GM12878 (cell line): ENCODE measurements around the gene IRX4. TPM values are rescaled to one million over a fixed set of nuclear protein-coding genes. Genes with fewer than 3 reads are reported as not detected.

Experiments
- ATAC-seq: fragments of 200-7000 bp; cut with Tn5 transposase; 3 replicates; pipeline ENCODE4 v1.9.1; 2020; ENCODE audit warnings: mild to moderate bottlenecking, moderate library complexity
- BruUV-seq: library from RNA; stranded (reverse); fragments of 400-500 nt; replicated peaks from 2 replicates; lab custom pipeline; 2021; lab: Mats Ljungman, UMichigan
- CTCF ChIA-PET: fragments of 300-600 bp; sonication (Branson Sonifier 250); formaldehyde crosslinking; extraction: SDS; loops from one replicate; lab custom pipeline; 2021; ENCODE audit warnings: inconsistent platforms; lab: Yijun Ruan, JAX
- POLR2A ChIA-PET: fragments of 350-600 bp; formaldehyde crosslinking; extraction: SDS; loops from one replicate; lab custom pipeline; 2021; ENCODE audit warnings: inconsistent platforms; lab: Charles Lee
- RAD21 ChIA-PET: fragments of 300-600 bp; sonication (Branson Sonifier 250); formaldehyde crosslinking; loops from one replicate; lab custom pipeline; 2023; ENCODE audit warnings: antibody characterized with exemption; ENCODE audit not compliant: unreplicated experiment; lab: Charles Lee
- SMC1A ChIA-PET: fragments of 300-600 bp; sonication (Branson Sonifier 250); formaldehyde crosslinking; loops from one replicate; lab custom pipeline; 2023; ENCODE audit not compliant: unreplicated experiment, uncharacterized antibody; lab: Charles Lee
- DNase-seq: peaks from one replicate; pipeline ENCODE4 v3.0.0-alpha.2; 2011; ENCODE audit warnings: low read depth, low spot score
- FAIRE-seq: peaks from 3 replicates; lab custom pipeline; 2011; peaks lifted over from hg19 to GRCh38; lab: Jason Lieb, UNC
- H2AFZ ChIP-seq: 2 replicates; pipeline ENCODE4 v1.6.0; 2011; ENCODE audit warnings: low read depth, low read length, control low read depth; ENCODE audit not compliant: control insufficient read depth
- H3K27ac ChIP-seq: 2 replicates; pipeline ENCODE4 v1.5.1; 2011; ENCODE audit warnings: control low read depth; ENCODE audit not compliant: control insufficient read depth, insufficient read depth
- H3K27me3 ChIP-seq, 2 experiments: replicated peaks in 1 of 2; 2 replicates each; pipeline versions ENCODE4 v1.6.0 to v1.6.1; 2011; ENCODE audit warnings: low read length in 1 of 2; ENCODE audit not compliant: control insufficient read depth in 2 of 2, insufficient read depth in 2 of 2
- H3K36me3 ChIP-seq, 2 experiments: 2 replicates each; pipeline ENCODE4 v1.5.1; 2011; ENCODE audit warnings: low read length in 1 of 2; ENCODE audit not compliant: control insufficient read depth in 2 of 2, insufficient read depth in 2 of 2
- H3K4me1 ChIP-seq: 2 replicates; pipeline ENCODE4 v1.6.1; 2011; ENCODE audit warnings: mild to moderate bottlenecking, low read length, moderate library complexity, mixed read lengths; ENCODE audit not compliant: control insufficient read depth, insufficient read depth
- H3K4me2 ChIP-seq: 2 replicates; pipeline ENCODE4 v1.6.0; 2011; ENCODE audit warnings: control low read depth; ENCODE audit not compliant: control insufficient read depth, insufficient read depth
- H3K4me3 ChIP-seq: fragments of 200-600 bp; sonication (generic); 2 replicates; pipeline ENCODE4 v1.5.1; 2016
- H3K79me2 ChIP-seq: 2 replicates; pipeline ENCODE4 v1.6.0; 2011; ENCODE audit warnings: low read length; ENCODE audit not compliant: control insufficient read depth, insufficient read depth
- H3K9ac ChIP-seq: 2 replicates; pipeline ENCODE4 v1.8.0; 2011; ENCODE audit warnings: low read length, control low read depth, mixed read lengths; ENCODE audit not compliant: control insufficient read depth, insufficient read depth
- H3K9me3 ChIP-seq: replicated peaks from 3 replicates; pipeline ENCODE4 v1.5.1; 2011; ENCODE audit warnings: mild to moderate bottlenecking, low read length; ENCODE audit not compliant: control insufficient read depth, insufficient read depth
- H4K20me1 ChIP-seq: 2 replicates; pipeline ENCODE4 v1.6.0; 2011; ENCODE audit not compliant: control insufficient read depth, insufficient read depth
- BMI1 ChIP-seq: fragments of 450-650 bp; IDR thresholded peaks from 2 replicates; pipeline ENCODE4 v1.6.1; 2016; ENCODE audit warnings: mild to moderate bottlenecking, moderate library complexity, borderline replicate concordance
- NKRF ChIP-seq: fragments of 450-650 bp; conservative IDR thresholded peaks from 2 replicates; pipeline ENCODE4 v1.6.1; 2017; ENCODE audit warnings: mild to moderate bottlenecking, moderate library complexity
- whole genome bisulfite sequencing: methylation state at CpG from one replicate; pipeline ENCODE4 v1.1.6; 2016; ENCODE audit warnings: low lambda C conversion rate; ENCODE audit not compliant: insufficient replicate concordance, insufficient coverage; ENCODE audit errors: missing lambda C conversion rate; 5-methylcytosine and 5-hydroxymethylcytosine counted together
- in situ Hi-C: fragments of 300-500 bp; cut with MboI; formaldehyde crosslinking; loops from 9 replicates; pipeline ENCODE4 v1.14.3; 2018; ENCODE audit warnings: mixed read lengths
- intact Hi-C: fragments of 100-400 bp; cut with micrococcal nuclease; formaldehyde crosslinking; loops from one replicate; pipeline ENCODE4 v1.14.2; 2022; ENCODE audit not compliant: unreplicated experiment
- polyA plus RNA-seq, 11 experiments: library from polyadenylated mRNA; depleted of rRNA in 4 of 11; unstranded in 6 of 11; stranded (reverse) in 5 of 11; fragments of >200 nt; fragmentation: Nextera tagmentation in 4 of 11; fragmentation: Illumina TruSeq in 1 of 11; extraction: Ambion mirVana in 4 of 11; extraction: Trizol in 1 of 11; gene quantifications; 1 replicate in 1 of 11; 2 replicates in 10 of 11; pipeline versions ENCODE4 v1.2.1 to v1.2.3, GENCODE V29; 2011 to 2016; ENCODE audit warnings: inconsistent platforms in 2 of 11, missing spikeins in 2 of 11, low read depth in 1 of 11
- total RNA-seq, 4 experiments: library from RNA; depleted of rRNA in 3 of 4; stranded (reverse); fragments of >200 nt in 3 of 4; fragmentation: Illumina TruSeq in 1 of 4; extraction: Trizol in 1 of 4; gene quantifications; 2 replicates each; pipeline versions ENCODE4 v1.2.1 to v1.2.3, GENCODE V29; 2013 to 2021

IRX4 gene
- total and polyA plus RNA-seq, 10 of the 15 experiments (the other 5 are each of a cell fraction or from before 2014, with no cell fraction given), result not detected

GRCh38 chr5:1917830-1918487 is 35.2 kb upstream of the IRX4 start:
- H3K9ac ChIP-seq, result no peak overlapping the region
- RAD21 ChIA-PET, result no interaction called here
- H3K36me3 ChIP-seq, result no peaks in the 10 kb centered on the region
- H2AFZ ChIP-seq, result no peak overlapping the region
- H3K4me1 ChIP-seq, result no peaks in the 10 kb centered on the region
- WGBS, result 28% methylated on average over 13 of the region's 13 CpGs
- no peaks in the 10 kb centered on the region for H4K20me1 ChIP-seq
- CTCF ChIA-PET, result no interaction called here
- SMC1A ChIA-PET, result no interaction called here
- H3K79me2 ChIP-seq, result no peaks in the 10 kb centered on the region
- H3K4me2 ChIP-seq, result no peak overlapping the region
- in situ Hi-C loops, result no loop called here
- intact Hi-C loops, result no loop called here
- no peak for FAIRE-seq
- no peak overlapping the region for H3K27ac ChIP-seq
- no peak overlapping the region for H3K4me3 ChIP-seq
- DNase-seq, result no peak
- no peak for TF ChIP-seq BMI1
- TF ChIP-seq NKRF, result no peak
- ATAC-seq, result no peak
- H3K27me3 ChIP-seq, result no peaks in the 10 kb centered on the region; a peak in 2 of 4 replicates
- BruUV-seq, result no TSS peak
- H3K9me3 ChIP-seq, result no peaks in the 10 kb centered on the region
- POLR2A ChIA-PET, result no interaction called here
